Epidermal melanocyte (primary cell): Measurements from ENCODE around the gene ATP6V1D.
A peak's percentile ranks its signal among the peaks of the same experiment; 100 is the strongest.
"Not testable (repeated sequence)": the region's sequence is repeated elsewhere in the genome, so short reads cannot be mapped to it uniquely, and the experiment has no call there.

ENCODE experiments used
- DNase-seq: peaks from one replicate; pipeline ENCODE4 v3.0.0; 2011; ENCODE audit warnings: low spot score; ENCODE audit not compliant: insufficient read length

Gene ATP6V1D

GRCh38 chr14:67371247-67372148 lies 11.9 kb upstream of the ATP6V1D start:
- DNase-seq = no peak

GRCh38 chr14:67370830-67371229 lies 11.2 kb upstream of the ATP6V1D start:
- DNase-seq = no peak

- DNase-seq = no peak
These were observed 5.9 kb upstream of the ATP6V1D start for GRCh38 chr14:67365476-67365875.

GRCh38 chr14:67360470-67361206 lies 1.0 kb upstream of the ATP6V1D start:
- no peak for DNase-seq

GRCh38 chr14:67358924-67359774 lies 455 bp downstream of the ATP6V1D start:
- DNase-seq = no peak

- no peak for DNase-seq
These were observed 1.6 kb downstream of the ATP6V1D start for GRCh38 chr14:67357969-67358354.

- DNase-seq = no peak
These were observed 2.2 kb downstream of the ATP6V1D start for GRCh38 chr14:67357186-67357968.

GRCh38 chr14:67352055-67352454 lies 7.5 kb downstream of the ATP6V1D start:
- DNase-seq = no peak

- DNase-seq = no peak
These were observed 14.0 kb downstream of the ATP6V1D start for GRCh38 chr14:67345583-67345982.

GRCh38 chr14:67343601-67344230 lies 15.9 kb downstream of the ATP6V1D start:
- no peak for DNase-seq

- not testable (repeated sequence) for DNase-seq
These were observed 18.4 kb downstream of the ATP6V1D start for GRCh38 chr14:67341231-67341630.

- DNase-seq = no peak
These were observed 23.8 kb downstream of the ATP6V1D start for GRCh38 chr14:67335781-67336180.

GRCh38 chr14:67332468-67332867 lies 27.1 kb downstream of the ATP6V1D start:
- DNase-seq = no peak

GRCh38 chr14:67331368-67332125 lies 28.1 kb downstream of the ATP6V1D start:
- DNase-seq = peak; percentile 72

GRCh38 chr14:67329666-67330065 lies 29.9 kb downstream of the ATP6V1D start:
- not testable (repeated sequence) for DNase-seq

- no peak for DNase-seq
These were observed 40.5 kb downstream of the ATP6V1D start for GRCh38 chr14:67319142-67319541.

GRCh38 chr14:67317822-67318221 lies 41.8 kb downstream of the ATP6V1D start:
- DNase-seq = no peak

- no peak for DNase-seq
These were observed 46.5 kb downstream of the ATP6V1D start for GRCh38 chr14:67313153-67313552.

GRCh38 chr14:67311868-67312267 lies 47.7 kb downstream of the ATP6V1D start:
- DNase-seq = no peak
